GM18502 (cell line): ENCODE measurements around the gene TENM4.
"Not testable (repeated sequence)": the region's sequence is repeated elsewhere in the genome, so short reads cannot be mapped to it uniquely, and the experiment has no call there.

Experiments used
- ATAC-seq: cut with Tn5 transposase; IDR thresholded peaks from one replicate; pipeline ENCODE4 v1.9.1; 2021; ENCODE audit warnings: mild to moderate bottlenecking; ENCODE audit not compliant: unreplicated experiment, poor library complexity

The TENM4 gene

DNA sequence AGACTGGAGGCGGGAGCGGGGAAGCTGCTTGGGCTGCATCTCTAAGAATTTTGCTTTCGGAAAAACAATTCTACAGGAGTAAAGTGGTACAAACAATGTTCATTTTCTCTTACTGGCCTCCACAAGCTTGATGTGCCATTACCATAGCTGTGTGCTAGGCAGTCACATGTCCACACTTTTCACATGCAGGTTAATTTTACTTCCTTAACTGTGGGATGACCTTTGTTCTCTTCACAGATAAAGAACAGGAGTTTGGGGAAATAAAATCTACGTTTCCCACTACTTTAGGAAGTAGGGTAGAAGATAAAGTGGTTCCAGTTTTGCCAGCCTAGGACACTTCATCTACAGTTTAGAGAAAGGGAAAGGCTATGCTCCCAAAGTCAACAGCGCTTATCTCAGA lies 539.0 kb downstream of the TENM4 start:
- ATAC-seq: no peak

- ATAC-seq: no peak
These were observed 542.5 kb downstream of the TENM4 start for GRCh38 chr11:78898266-78898775.

DNA sequence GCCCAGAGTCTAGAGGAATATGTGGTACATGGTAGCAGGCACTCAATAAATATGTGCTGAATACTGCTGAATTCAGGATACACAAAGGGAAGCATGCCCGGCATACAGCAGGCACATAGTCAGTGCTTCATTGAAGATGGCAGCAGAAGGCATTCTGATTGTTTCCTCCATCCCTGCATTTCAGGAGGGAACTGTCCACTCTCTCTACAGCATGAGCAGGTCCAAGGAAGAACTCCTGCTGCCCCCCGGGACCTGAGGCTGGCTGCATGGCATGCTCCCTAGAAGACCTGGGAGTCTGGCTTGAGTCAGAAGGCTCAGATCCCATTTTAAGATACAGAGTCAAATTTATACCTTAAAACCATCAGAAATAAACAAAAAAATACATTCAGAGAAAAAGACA lies 546.8 kb downstream of the TENM4 start:
- ATAC-seq: no peak

DNA sequence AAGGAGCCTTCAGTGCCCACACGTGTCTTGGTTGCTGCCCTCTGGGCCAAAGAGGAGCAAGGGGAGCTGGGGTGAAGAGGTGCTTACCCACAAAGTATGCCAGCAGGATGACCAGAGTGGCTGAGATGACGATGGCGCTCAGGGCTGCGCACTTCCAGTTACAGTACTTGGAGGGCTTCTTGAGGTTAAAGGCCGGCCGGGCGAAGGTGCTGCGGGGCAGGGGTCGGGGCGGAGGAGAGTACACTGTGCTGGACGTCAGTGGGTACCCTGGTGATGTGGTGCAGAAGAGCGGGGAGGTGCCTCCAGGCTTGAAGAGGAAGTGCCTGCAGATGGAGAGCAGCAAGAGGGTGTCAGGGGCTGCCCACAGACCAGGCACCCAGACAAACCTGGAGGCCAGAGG lies 551.1 kb downstream of the TENM4 start:
- no peak for ATAC-seq

GRCh38 chr11:78886616-78887015 lies 554.2 kb downstream of the TENM4 start:
- ATAC-seq: no peak

DNA sequence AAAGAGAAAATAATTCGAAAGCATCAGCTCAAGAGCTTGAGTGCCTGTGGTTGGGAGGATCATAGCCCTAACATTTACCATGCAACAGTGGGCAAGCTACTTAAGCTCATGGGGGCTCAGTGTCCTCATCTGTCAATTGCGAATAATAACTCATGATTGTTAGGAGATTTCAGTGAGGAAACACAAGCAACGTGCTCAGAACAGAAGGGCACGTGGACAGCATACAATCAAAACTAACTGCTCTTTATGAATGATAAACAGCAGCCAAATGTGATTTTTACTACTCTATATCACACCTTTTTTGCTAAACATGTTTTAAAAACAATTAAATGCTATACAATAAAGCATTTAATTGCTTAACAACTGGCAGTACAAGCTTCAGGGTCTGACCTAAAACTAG lies 556.1 kb downstream of the TENM4 start:
- ATAC-seq: no peak

GRCh38 chr11:78883506-78883905 lies 557.3 kb downstream of the TENM4 start:
- ATAC-seq: no peak

GRCh38 chr11:78879094-78879980 lies 561.5 kb downstream of the TENM4 start:
- not testable (repeated sequence) for ATAC-seq

DNA sequence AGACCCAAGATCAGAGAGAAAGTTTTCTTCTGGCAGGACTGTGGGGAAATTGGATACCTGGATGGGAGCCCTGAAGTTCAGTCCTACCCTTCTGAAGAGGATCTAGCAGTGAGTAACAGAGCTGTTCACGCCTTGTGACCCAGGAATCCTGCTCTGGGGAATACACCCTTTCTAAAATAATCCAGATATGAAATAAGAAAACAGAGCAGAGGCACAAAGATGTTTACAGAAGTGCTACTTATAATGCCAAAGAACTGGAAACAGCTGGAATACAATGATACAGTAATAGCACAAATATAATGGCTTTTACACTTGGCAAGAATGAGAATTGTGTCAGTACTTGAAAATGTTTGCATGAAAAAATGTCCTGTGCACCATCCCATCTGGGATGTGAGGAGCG lies 562.2 kb downstream of the TENM4 start:
- no peak for ATAC-seq

DNA sequence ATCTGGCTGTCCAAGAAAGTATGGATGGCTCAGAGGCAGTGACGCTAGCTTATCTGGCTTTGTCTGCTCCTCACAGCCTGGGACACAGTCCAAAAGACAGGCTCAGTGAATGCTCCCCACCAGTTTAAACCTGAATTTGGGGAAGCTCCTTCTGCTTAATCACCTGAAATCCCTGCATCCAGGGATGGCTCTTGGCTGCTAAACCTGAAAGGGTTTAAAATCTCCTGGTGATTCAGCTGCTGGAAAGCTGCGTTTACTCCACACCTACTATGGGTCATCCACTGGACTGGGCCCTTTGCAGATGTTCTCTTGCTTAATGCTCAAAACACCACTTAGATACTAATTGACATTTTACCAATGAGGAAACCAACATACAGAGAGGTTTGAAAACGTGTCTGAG lies 564.2 kb downstream of the TENM4 start:
- ATAC-seq: no peak

GRCh38 chr11:78870655-78871054 lies 570.2 kb downstream of the TENM4 start:
- ATAC-seq: no peak

DNA sequence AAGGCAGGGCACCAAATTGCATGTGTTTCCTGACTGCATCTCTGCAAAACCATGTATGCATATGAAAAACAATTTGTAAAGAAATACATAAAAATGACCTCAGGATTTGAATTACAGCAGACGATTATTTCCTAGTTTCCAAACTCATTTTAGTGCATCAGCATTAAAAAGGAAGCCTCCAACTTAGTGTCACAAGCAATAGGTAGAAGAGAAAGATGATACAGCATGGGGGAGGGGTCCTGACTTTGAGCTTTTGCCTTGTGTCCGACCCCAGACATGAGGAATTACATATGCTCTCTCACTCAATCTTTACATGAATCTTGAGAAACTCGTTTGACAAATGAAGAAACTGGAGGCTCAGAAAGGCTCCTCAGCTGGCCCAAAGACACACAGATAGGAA lies 571.5 kb downstream of the TENM4 start:
- no peak for ATAC-seq

DNA sequence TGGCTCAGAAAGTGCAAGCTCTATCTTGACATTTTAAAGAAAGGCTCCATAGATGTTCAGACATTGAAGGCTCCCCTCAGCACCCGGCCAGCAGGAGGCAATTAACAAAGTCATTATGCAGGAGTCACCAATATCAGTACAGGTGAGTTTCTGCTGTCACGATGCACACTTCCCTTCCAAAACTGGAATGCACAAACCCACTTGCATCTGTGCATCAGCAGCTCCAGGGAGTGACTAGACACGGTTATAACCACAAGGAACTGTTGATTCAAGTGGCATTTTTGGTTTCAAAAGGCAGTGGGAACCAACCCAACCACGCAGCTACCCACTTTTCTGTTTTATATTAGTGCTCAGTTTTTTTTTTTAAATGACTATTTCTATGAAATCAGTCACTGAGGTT lies 572.3 kb downstream of the TENM4 start:
- ATAC-seq: no peak

DNA sequence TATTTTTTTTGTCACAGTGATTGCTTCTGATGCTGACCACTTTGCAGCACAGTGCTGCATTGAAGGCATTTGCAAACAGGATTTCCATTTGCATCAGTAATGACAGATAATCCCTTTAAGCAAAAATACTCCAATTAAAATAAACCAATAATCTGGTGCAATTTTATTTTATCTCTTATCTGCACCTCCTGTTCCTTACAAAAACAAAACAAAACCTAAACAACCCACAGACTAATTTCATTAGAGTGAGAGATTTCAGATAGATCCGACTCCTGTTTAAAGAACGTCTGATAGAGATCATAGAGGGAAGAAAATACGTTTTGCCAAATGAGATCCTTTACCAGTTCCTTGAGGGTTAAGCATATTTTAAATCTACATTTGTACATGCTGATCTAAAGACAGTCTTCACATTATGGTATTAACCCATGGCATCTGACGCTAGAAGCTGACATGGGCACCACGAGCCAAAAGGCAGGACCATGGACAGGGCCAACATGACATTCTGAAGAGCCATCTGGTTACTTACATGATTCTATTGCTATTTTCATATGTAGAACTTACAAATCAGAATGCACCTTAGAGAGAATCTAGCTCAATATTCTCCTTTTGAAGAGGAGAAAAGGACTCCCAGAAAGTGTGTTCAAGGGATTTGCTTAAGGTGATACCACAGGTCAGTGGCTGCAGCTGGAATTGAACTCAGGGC lies 580.0 kb downstream of the TENM4 start:
- ATAC-seq: no peak

DNA sequence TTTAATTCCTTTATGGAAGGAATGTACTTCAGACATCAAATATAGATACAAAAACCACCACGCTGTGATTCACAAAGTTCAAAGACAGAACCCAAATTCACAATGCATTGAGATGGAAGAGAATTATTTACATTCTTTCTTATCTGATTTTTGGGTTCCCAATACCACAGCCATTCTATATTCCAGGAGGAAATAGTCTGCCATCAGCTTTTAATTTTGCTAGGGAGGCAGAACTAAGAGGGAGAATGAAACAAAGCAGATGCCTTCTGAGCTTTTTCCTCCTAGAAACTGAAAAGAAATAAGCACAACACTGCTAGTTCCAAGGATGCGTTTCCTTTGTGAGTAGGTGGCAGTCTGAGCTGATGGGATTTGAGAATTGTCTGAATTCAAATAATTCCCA lies 583.1 kb downstream of the TENM4 start:
- no peak for ATAC-seq

GRCh38 chr11:78856211-78856610 lies 584.6 kb downstream of the TENM4 start:
- no peak for ATAC-seq

- no peak for ATAC-seq
These were observed 585.7 kb downstream of the TENM4 start for GRCh38 chr11:78855116-78855515.

- ATAC-seq: no peak
These were observed 587.3 kb downstream of the TENM4 start for GRCh38 chr11:78853521-78853920.

- no peak for ATAC-seq
These were observed 588.8 kb downstream of the TENM4 start for GRCh38 chr11:78851878-78852586.

DNA sequence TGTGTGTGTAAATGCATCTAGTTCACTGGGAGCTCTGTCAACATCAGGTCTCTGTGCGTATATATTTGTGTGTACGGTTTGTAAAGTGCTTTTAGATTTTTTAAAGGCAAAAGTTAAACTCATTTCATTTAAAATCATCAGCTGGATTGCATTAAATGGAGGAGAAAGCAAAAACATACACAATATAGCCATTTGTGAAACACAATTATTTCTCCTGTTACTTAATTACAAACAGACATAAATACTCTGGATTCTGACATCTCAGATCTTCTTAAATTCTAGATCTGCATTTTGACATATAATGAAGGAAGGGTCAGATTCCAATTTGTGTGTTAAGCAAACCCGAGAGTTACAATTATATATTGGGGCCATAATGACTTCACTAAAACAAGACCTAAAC lies 590.8 kb downstream of the TENM4 start:
- no peak for ATAC-seq

- no peak for ATAC-seq
These were observed 594.6 kb downstream of the TENM4 start for GRCh38 chr11:78846269-78846668.
